Head of caudate nucleus (tissue), 42 donors: ENCODE measurements around the gene FAM118A.
"Not testable (repeated sequence)": the region's sequence is repeated elsewhere in the genome, so short reads cannot be mapped to it uniquely, and the experiment has no call there.

Experiments
- DNase-seq, 42 donors: peaks; one replicate each; pipeline versions ENCODE4 v3.0.0 to v3.0.0-alpha.2; 2020 to 2021; ENCODE audit warnings: mixed read lengths in 7 of 42
- intact Hi-C: fragments of 100-400 bp; cut with DNase I; formaldehyde crosslinking; loops from one replicate; pipeline ENCODE4 v1.15.0; 2022

The FAM118A gene

DNA sequence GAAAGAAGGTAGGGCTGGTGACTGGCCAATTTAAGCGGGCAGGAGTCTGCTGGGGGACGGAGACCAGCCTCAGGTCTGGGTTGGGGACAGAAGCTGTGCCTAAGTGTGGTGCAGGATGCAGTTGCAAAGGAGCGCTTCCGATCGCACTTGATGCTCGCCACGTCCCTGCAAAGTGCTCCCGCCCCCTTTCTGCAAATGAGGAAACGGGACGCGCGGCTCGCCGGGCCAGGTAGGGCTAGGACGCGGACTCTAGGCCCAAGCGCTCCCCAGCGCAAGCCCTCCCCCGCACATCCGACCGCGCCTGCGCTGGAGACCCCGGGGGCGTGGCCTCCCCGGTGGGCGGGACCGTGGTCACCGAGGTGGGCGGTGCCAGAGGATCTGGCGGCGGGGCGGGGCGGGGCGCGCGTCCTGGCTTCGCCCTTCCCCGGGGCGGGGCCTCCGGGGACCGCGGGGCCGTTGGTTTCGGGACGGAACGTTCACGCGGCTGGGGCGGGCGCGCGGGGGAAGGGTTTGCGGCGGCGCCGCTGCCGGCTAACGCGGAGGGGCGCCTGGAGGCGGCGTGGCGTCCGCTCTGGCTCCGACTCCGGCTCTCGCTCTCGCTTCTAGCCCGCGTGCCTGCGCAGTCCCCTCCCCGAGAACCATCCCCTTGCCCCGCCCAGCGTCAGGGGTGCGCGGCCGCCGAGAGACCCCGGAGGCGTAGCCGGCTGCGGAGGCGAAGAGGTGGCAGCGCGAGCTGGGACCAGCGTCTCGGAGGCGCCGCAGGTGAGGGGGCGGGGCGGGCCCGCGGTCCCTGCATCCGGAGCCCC, at the start of gene FAM118A:
Gene FAM118A (plus strand): TSS at position 513 of the 806 bp plus-strand sequence. CDS start 12,446 bp downstream, outside the sequence.
- intact Hi-C loops, result loop anchor here (5.0 kb wide), 1 partner anchor 37 kb away; no protein-coding TSS in a partner anchor
- DNase-seq, result peak; percentile 81 to 99 (median 96)

DNA sequence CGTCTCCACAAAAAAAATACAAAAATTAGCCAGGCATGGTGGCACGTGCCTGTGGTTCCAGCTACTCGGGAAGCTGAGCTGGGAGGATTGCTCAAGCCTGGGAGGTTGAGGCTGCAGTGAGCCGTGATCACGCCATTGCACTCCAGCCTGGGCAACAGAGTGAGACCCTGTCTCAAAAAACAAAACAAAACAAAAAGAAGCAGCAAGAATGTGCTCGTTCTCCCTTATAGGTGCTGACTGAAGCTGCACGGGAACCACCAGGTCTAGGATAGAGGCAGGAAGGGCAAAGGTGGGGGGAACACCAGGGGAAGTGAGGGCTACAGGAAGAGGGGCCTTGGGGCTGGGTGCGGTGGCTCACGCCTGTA, 49.4 kb upstream of the FAM118A start:
- DNase-seq, intact Hi-C loops: not testable (repeated sequence)

DNA sequence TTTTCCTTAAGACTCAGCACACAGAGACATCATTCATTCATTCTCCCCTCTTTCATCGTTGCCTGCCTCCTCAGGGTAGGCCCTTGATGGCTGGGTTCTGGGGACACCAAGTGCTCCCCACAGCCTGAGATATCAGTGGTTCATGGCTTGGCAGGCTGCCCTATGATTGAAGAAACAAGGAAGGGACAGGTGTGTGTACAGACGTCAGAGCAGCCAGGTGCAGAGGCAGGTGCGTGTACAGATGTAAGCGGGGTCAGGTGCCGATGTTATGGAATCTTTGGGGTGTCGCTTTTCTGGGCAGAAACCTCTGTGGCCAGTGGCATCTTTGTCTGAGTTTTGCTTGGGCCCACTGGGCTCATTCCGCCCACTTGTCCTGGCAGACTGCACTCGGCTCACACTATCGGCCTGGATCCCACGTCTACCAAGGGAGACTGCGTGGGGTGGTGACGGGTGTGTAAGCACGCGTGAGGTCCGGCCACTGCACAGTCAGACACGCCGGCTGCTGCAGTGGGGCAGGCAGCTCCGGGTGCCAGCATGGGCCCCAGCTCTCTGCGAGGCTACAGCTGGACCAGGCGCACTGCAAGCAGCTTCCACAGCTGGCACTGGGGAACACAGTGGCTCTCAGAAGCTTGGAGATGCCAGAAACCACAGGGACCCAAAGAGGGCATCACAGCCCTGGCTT, 48.2 kb upstream of the FAM118A start:
- intact Hi-C loops, result no loop called here
- DNase-seq, result no peak

DNA sequence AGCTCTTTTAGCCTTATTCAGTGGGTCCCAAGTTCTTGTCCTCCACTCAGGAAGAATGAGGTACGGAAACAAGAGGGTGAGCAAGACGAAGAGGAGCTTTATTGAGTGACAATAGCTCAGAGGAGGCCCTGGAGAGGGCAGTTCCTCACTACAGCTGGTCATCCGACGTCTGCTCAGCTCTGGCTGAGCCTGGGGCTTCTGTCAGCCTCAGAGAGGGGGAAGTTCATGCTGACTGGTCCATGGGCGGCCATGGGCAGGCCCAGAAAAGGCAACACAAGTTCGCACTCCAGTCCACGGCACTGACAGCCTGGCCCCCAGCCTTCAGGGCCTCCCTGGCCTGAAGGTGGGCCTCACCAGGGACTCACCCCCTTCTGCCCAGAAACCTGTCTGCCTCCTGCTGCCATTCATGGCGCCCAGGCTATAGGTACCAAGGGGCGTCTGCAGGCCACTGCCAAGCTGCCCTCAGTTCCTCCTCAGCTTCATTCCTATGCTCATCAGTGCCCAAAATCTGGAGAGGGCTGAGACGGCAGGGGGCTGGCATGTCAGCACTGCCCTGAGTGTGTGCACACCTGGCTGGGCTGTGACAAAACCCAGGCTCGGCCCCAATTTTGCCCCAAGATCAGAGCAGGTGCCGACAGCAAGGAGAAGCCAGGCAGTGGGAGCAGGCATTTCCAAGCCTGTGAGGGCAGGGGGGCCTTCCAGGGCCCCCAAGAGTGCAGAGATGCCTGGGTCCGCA, 47.4 kb upstream of the FAM118A start:
- DNase-seq, result peak in 2 of 42 donors; percentile 38 to 49
- intact Hi-C loops, result no loop called here

DNA sequence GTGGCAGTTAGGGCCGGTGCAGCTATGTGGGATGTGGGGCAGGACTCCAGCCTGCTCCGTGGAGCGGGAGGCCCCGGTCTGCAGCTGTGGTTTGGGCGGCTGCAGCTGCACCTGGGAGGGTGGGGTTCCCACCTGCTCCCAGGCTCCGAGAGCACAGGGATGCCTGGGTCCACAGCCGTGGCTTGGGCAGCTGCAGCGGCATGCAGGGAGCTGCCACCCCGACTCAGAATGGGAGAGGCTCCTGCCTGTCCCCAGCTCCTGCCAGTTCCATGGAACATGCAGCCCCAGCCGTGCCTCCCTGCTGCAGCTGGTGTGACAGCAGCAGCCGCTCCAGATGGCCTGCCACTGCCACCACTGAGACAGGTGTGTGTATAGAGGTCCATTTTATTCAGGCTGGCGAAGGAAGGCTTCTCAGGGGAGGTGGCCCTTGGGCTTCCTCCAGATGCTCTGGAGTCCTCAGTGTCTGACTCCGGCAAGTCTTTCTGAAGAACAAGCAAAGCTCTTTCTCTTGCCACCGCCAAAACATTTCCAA, 46.7 kb upstream of the FAM118A start:
- intact Hi-C loops, result no loop called here
- no peak for DNase-seq

DNA sequence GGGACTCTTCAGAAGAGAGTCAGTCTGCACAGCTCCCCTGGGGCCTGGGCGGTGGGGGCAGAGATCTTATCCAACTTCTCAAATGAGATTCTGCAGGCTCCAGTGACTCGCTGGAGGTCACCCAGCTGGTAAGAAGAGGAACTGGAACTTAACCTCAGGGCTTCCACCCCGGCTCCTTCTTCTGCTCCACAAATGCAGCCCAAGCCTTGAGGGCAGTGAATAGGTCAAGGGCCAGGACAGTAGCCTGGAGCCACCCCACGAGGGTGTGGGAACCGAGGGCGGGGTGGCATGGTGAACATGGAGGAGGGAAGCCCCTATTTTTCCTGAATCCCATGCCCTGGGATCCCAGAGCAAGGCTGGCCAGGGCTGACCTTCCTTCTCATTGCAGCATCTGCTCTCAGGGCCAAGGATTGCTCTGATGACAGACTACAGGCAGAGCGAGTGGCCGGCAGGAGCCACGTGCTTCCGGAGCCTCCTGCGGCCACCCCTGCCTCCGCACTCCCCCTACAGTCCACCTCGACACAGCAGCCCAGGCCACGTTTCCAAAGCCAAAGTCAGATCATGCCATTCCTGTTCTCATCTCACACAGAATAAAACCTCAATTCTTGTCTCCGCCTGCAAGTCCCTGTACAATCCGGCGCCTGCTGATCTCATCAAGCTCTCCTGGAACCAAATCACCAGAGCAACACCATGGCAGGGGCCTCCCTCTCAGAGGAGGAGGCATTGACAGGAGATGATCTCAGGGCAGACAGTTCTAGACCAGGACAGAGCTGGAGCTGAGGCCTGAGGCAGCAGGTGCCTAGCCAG, 46.1 kb upstream of the FAM118A start:
- intact Hi-C loops, result no loop called here
- DNase-seq, result peak; percentile 45 to 90 (median 74)

DNA sequence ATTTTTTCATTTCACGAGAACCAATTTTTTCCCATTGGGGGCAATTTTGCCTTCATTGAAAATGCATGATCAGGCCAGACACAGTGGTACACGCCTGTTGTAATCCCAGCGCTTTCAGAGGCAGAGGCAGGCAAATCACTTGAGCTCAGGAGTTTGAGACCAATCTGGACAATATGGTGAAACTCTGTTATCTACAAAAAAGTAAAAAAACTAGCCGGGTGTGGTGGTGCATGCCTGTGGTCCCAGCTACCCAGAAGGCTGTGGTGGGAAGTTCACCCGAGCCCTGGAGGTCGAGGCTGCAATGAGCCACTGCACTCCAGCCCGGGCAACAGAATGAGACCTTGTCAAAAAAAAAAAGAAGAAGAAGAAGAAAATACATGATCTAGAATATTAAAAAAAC, 44.2 kb upstream of the FAM118A start:
- no peak for DNase-seq
- intact Hi-C loops, result no loop called here

DNA sequence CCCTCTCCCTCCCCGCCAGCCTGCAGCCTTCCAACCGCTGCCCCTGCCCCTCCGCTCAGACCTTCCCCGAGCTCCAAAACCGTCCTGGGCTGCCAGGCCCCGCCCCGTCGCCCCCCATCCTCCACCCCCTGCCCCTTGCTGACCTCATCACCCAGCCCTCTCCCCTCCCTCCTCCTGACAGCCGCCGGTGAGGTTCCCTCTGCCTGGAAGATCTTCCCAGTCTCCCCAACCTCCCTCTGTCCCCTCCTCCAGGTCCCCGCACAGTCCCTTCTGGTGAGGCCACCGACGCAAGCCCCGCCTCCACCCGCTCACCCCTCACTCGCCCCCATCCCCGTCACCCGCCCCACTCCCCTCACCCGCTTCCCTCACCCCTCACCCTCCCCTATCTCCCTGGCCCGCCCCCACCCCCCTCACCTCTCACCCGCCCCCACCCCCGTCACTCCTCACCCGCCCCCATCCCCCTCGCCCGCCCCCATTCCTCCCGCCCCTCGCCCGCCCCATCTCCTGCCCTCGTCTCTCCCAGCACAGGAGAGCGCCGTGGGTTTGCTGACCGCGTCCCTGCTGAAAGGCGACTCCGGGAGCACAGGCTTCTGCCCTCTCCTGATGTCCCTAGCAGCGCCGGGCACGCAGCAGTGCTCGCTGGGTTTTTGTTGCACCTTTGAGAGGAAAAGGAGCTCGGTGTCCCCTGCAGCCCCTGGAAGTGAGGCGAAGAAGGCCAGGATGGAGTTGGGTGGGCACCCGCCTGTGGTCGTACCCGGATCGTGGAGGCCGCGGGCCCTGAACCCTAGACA, 41.4 kb upstream of the FAM118A start:
- peak in 13 of 42 donors; percentile 14 to 55 (median 33) for DNase-seq
- intact Hi-C loops, result no loop called here

DNA sequence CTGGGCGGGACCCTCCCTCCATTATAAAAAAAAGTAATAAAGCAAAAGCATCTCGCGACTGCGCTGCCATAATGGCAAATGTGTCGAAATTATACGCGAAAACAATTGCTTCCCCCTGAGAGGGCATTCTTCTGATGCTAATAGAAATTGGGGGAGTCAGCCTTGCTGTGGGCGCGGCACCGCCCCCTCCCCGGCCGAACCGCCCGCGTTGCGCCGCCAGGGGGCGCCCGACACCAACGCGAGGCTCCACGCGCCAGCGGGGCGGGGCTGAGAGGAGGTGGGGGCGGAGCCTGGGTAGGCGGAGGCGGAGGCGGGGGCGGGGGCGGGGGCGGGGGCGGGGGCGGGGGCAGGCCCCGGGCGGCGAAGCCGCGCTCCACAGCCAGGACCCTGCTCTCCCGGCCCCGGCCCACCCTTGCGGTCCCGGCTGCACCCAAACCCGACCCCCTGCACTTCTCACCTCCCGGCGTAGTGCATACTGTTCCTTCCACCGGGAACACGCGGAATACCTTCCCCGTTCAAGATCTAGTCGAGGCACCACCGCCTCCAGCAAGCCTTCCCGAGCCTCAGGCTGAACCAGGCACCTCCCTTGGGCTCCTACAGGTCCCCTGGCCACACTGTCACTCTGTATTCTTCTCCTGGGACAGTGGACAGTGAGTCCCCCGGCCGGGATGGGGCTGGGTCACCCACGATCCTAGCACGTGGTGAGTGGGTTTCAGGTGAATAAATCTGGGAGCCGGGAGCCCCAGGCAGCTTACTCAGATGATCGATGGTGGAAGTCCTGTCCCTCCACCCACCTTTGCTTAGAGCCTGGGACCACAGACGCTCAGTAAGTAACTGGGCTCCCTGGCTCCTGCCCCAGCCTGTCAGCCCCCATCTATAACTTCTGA, 40.5 kb upstream of the FAM118A start:
- intact Hi-C loops, result loop anchor here (1.0 kb wide), 1 partner anchor 166 kb away; no protein-coding TSS in a partner anchor
- DNase-seq, result peak; percentile 52 to 95 (median 87)

DNA sequence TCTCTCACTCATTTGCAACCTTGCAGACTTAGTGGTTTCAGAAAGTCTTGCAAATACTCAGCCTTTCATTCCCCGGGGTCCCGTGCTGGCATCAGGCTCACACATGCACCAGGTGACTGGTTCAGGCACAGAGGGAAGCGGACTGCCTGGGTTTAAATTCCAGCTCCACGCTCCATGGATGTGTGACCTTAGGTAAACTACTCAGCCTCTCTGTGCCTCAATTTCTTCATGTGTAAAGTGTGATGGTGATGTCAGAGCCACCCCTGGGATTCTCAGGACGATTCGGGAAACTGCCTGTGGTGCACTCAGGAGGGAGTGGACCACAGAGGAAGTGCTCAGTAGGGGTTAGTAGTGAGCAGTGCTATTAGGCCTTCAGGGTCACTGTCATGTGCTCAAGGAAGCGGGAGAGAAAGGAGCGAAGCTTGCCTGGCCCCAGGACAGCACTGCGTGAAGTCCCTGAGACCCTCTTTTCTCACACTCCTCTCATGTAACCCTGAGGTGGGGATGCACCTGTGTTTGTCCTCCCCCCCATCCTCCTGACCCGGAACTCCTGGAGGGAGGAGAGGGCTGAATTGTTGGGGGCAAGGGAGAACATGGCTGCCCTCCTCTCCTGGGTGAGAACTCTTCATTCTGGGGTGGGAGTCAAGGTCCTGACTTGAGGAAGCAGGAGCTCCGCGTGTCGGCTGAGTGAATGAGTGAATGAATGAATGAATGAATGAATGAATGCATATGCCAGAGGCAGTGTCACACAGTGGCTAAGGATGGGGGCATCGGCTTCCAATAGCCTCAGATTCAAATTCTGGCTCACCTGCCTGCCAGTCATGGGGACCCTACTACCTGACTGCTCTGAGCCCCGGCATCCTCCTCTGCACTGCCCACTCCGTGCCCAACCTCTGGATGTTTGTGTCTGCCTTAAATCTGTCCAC, 39.4 kb upstream of the FAM118A start:
- intact Hi-C loops, result loop anchor here (5.0 kb wide), 2 partner anchors 37 to 282 kb away; partner anchors contain the start of gene FAM118A
- DNase-seq, result no peak

DNA sequence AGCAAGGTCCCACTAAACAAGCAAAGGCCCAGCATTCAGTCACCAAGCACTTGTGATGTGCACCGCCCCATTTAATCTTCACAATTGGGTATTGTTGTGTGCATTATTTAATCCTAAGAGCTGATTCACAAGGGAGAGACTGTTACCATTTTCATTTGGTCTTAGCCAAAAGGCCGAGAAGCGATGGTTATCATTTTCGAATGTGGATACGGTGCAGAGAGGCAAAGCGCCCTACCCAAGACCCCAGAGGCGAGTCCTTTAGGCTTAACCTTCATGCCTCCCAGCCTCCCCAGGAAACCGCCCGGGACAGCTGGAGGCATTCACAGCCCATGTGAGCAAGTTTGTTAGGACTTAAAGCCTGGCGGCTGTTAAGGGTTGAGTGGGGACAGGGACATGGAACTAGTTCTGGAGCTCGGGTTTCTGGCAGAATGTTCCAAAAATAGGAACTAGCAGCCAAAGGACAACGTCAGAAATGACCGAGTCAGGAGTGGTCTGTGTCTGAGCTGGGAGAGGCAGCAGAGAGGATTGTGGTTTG, 38.0 kb upstream of the FAM118A start:
- DNase-seq, result peak in 19 of 42 donors; percentile 24 to 77 (median 49)
- intact Hi-C loops, result loop anchor here (5.0 kb wide), 2 partner anchors 36 to 281 kb away; partner anchors contain the start of gene FAM118A

DNA sequence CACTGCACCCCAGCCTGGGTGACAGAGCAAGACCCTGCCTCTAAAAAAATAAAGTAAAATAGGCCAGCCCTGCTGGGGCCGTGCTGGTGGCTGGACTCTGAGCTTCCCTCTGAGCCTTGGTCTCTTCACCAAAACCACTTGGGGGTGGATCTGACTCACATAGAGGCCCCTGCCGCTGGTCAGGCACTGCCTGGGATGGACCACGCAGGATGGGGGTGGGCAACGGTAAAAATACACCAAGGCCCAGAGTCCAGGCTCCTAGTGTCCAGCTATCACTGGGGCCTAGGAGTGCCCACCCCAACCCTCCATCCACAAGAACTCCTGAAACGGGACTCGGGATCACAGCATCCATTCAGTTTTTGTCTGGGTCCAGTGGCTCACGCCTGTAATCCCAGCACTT, 37.2 kb upstream of the FAM118A start:
- no peak for DNase-seq
- intact Hi-C loops, result loop anchor here (5.0 kb wide), 2 partner anchors 35 to 280 kb away; partner anchors contain the start of gene FAM118A

DNA sequence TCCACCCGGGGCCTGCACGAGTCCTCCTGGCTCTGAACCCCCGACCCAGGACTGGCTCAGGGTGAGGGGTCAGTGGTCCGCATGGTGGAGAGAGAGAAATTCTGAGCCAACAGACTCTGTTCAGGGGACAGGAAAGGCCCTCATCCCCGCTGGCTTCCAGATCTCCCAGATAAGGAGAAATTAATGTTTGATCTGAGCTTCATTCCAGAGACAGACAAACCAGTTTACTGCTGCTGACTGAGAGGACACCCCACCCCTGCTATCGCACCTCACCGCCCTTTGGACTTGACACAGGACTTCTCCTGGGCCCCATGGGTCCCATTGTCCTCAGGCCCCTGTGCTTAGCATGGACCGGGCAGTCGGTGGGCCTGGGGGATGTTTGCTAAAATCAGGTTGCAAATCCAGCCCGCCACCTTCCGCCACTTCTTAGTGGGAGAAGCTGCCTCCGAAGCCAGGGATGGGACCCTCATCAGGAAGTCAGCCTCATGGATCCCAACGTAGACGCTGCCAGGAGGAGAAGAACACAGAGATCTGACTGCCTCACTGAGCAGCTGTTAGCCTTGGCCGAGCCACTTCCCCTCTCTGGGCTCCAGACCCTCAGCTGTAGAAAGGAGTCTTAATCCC, 36.2 kb upstream of the FAM118A start:
- intact Hi-C loops, result loop anchor here (5.0 kb wide), 2 partner anchors 34 to 279 kb away; partner anchors contain the start of gene FAM118A
- no peak for DNase-seq

DNA sequence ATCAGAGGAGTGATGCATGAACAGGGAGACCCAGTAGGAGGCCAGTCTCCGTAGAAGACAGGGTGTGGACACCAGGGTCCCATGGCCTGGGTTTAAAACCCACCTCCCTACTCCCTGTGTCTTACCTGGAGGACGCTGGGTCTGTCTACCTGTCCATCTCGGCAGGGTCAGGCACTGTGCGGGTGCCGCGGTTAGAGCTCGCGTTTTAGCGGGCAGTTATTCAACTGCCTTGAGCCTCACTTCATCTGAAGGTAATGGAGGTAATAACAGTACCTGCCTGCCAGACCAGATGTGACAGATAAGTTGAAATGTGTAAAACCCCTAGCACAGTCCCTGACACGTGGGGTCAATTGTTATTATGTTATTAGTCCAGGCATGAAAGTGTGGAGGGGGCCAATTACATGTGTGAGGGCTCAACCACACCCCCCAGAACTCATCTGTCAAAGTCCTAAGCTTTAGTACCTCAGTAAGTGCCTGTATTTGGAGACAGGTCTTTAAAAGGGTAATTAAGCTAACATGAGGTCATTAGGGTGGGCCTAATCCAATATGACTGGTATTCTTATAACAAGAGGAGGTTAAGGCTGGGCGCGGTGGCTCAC, 33.1 kb upstream of the FAM118A start:
- intact Hi-C loops, result no loop called here
- DNase-seq, result no peak
